Activated T-helper 1 cell treated with anti-CD3 and anti-CD28 coated beads, Interleukin-12 subunit alpha, Interleukin-12 subunit beta, Interleukin-2, Interleukin-4 antibody, amounts not matched to agents 30 ng/mL and 10 ng/mL and 1 ng/mL, durations not matched to agents 14 hours and 24 hours and 36 hours (primary cell): Measurements from ENCODE around the gene DBH. TPM values are rescaled to one million over a fixed set of nuclear protein-coding genes. Genes with fewer than 3 reads are reported as not detected.

Experiments used
- DNase-seq: peaks from one replicate; pipeline ENCODE4 v3.0.0; 2021; ENCODE audit warnings: low spot score
- H3K27ac Mint-ChIP-seq: one replicate; pipeline ENCODE4 v1.8.0; 2021; ENCODE audit warnings: mild to moderate bottlenecking, mixed read lengths
- H3K27me3 Mint-ChIP-seq: one replicate; pipeline ENCODE4 v1.8.0; 2022; ENCODE audit warnings: mild to moderate bottlenecking, moderate library complexity, mixed read lengths; ENCODE audit not compliant: insufficient read depth
- H3K36me3 Mint-ChIP-seq: one replicate; pipeline ENCODE4 v1.8.0; 2021; ENCODE audit warnings: low read depth, mixed read lengths
- H3K4me1 Mint-ChIP-seq: one replicate; pipeline ENCODE4 v1.8.0; 2021; ENCODE audit warnings: low read depth, mixed read lengths
- H3K4me3 Mint-ChIP-seq: one replicate; pipeline ENCODE4 v1.8.0; 2021; ENCODE audit warnings: mild to moderate bottlenecking, moderate library complexity, mixed read lengths
- H3K9me3 Mint-ChIP-seq: one replicate; pipeline ENCODE4 v1.8.0; 2021; ENCODE audit warnings: mixed read lengths
- intact Hi-C: fragments of 100-400 bp; cut with micrococcal nuclease; formaldehyde crosslinking; loops from one replicate; pipeline ENCODE4 v1.15.1; 2024
- total RNA-seq: library from RNA; stranded (reverse); gene quantifications from 2 replicates; pipeline ENCODE4 v1.2.3, GENCODE V29; 2022

DBH gene
- total RNA-seq, 1 donor from 2014 or later: not detected

DNA sequence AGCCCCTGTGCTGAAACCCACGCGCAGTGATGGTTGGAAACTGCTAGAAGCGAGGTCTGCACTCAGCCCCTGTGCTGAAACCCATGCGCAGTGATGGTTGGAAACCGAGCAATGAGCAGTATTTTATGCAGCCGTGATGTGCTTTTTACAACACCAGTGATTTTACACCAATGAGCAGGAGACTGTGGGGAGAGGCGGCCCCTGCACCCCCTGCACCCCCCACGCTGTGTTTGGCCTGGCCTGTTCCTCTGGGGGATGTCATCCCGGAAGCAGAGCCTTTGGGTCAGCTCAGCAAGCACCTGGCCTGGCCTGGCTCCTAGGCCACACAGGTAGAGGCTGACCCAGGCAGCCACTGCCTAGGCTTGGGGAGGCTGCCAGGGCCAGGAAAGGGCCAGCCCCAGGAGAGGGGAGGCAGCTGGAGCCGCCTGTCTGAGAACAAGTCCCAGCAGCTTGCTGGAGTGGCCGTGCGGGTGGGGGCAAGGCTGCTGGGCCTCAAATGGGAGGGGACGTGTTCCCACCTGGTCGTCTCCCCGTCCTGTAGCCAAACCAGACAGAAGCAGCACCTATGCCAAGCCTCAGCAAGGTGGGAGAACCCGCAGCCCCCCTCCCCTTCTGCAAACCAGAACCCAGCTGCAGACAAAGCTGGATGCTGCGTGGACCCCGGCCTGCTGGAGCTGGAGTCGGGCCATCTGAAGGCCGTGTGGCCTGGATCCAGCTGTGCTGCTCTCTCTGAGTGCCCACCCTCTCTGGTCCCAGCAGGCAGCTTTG lies 46.8 kb downstream of the DBH start:
- H3K27ac Mint-ChIP-seq: peak overlapping the region; percentile 95
- intact Hi-C loops: loop anchor here (2.0 kb wide), 1 partner anchor 20 kb away; no protein-coding TSS in a partner anchor
- DNase-seq: no peak

GRCh38 chr9:133683586-133684120 lies 47.5 kb downstream of the DBH start:
- H3K9me3 Mint-ChIP-seq: no peaks in the 10 kb centered on the region
- H3K27ac Mint-ChIP-seq: peak overlapping the region; percentile 95
- peak overlapping the region; percentile 71 for H3K4me3 Mint-ChIP-seq
- no peaks in the 10 kb centered on the region for H3K27me3 Mint-ChIP-seq
- H3K36me3 Mint-ChIP-seq: no peaks in the 10 kb centered on the region
- intact Hi-C loops: loop anchor here (2.0 kb wide), 1 partner anchor 19 kb away; no protein-coding TSS in a partner anchor
- peak; percentile 57 for DNase-seq
- H3K4me1 Mint-ChIP-seq: peaks cover 16% of the 10 kb centered on the region

More for the DNA sequence above, 46.8 kb downstream of the DBH start:
- no peaks in the 10 kb centered on the region for H3K27me3 Mint-ChIP-seq
- H3K4me3 Mint-ChIP-seq: peak overlapping the region; percentile 71
- no peaks in the 10 kb centered on the region for H3K9me3 Mint-ChIP-seq
- peaks cover 22% of the 10 kb centered on the region for H3K4me1 Mint-ChIP-seq
- H3K36me3 Mint-ChIP-seq: no peaks in the 10 kb centered on the region

DNA sequence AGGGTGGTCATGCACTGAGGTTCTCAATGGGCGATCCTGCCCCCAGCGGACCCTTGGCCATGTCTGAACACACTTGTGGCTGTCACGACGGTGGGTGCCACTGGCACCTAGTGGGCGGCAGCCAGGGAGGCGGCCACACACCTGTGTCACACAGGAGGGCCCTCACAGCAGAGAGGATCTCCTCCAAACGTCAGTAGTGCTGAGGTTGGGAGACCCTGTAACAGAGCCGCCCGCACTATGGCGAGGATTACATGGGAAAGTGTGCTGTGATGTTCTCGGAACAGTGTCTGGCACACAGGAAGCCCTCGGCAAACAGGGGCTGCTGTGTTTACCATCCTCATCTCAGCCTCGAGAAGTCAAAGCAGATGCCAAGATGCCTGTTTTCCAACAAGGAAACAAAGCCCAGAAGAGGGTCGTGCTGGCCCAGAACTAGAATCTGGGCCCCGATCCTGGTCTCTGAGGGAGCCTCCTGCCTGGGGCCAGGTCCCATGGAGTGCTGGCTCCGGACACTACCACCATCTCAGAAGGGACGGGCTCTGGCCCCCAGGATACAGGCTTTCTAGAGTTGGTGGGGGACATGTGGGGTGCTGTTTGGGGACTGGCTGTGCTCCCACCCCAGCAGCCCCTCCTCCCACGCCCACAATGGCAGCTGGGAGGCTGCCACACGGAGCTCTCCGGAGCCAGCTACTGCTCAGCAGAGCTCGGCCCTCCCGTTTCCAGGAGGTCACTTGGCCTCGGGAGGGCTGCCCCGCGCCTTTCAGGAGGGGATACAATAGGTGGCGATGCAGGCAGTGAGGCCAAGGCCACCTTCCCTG lies 48.2 kb downstream of the DBH start:
- no peaks in the 10 kb centered on the region for H3K36me3 Mint-ChIP-seq
- no peak for DNase-seq

DNA sequence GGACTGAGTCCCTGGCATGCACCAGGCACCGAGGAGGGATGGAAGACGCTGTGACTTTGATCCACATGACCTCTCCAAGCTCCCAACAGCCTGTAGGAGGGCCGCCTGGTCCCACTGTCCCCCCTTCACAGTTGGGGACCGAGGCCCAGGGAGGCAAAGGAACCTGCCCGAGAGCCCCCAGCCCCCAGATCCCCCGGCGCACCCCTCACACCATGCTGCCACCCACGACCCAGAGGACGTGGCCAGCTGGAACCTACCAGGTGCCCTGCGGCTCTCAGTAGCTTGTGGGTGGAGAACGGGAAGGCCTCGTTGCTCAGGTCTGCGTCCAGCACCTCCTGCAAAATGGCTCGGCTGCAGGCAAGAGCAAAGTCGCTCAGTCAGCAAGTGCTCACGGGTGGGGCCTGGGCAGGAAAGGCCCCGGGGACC lies 48.8 kb downstream of the DBH start:
- no peaks in the 10 kb centered on the region for H3K27me3 Mint-ChIP-seq
- intact Hi-C loops: no loop called here
- no peak overlapping the region for H3K4me3 Mint-ChIP-seq
- no peaks in the 10 kb centered on the region for H3K9me3 Mint-ChIP-seq
- H3K36me3 Mint-ChIP-seq: no peaks in the 10 kb centered on the region
- H3K27ac Mint-ChIP-seq: no peak overlapping the region
- peaks cover 10% of the 10 kb centered on the region for H3K4me1 Mint-ChIP-seq
- no peak for DNase-seq

More for the DNA sequence above, 48.2 kb downstream of the DBH start:
- H3K4me1 Mint-ChIP-seq: peaks cover 10% of the 10 kb centered on the region
- no peaks in the 10 kb centered on the region for H3K9me3 Mint-ChIP-seq
- H3K27me3 Mint-ChIP-seq: no peaks in the 10 kb centered on the region
- intact Hi-C loops: no loop called here
- peak overlapping the region; percentile 95 for H3K27ac Mint-ChIP-seq
- no peak overlapping the region for H3K4me3 Mint-ChIP-seq

DNA sequence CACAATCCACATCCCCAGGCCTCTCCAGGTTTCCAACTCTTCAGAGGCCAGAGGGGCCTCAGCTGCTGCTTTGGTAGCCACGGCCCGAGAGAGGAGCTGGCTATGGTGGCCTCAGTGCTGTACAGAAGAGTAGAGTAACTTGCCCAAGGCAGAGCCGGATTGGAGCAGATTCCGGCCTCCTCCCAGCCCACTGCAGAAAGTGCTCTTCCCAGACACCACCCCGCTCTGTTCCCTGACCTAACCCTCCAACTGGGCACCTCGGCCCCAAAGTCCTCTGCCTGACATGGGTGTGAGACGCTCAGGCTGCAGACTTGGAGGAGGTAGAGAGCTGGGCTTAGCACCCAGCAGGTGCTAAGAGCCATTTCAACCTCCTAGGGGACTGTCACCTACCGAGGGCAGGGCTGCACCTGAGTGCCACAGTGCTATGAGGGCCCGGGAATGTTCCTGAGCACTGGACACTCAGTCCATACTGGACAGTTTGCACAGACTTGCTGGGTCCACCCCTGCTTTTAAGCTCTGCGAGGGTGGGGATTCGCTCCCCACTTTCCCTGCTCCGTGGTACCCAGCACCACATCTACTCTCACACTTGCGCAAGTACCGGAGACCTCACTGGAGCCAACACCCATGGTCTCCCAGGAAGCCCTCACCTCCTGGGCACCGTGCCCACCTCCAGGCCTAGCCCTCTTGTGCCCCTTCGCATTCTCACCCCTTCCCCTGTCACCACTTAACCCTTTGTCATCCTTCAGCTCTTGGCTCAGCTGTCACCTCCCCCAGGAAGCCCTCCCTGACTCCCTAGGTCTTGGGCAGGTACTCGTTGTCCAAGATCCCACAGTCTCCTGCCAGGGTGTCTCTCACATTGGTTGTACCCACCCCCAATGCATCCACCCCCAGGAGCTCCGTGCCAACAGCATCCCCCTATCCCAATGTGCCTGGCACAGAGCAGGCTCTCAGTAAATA lies 49.8 kb downstream of the DBH start:
- H3K4me3 Mint-ChIP-seq: no peak overlapping the region
- H3K36me3 Mint-ChIP-seq: no peaks in the 10 kb centered on the region
- no peaks in the 10 kb centered on the region for H3K9me3 Mint-ChIP-seq
- H3K4me1 Mint-ChIP-seq: peaks cover 10% of the 10 kb centered on the region
- intact Hi-C loops: no loop called here
- H3K27me3 Mint-ChIP-seq: no peaks in the 10 kb centered on the region
- peak overlapping the region; percentile 10 for H3K27ac Mint-ChIP-seq
- no peak for DNase-seq

GRCh38 chr9:133686642-133687575 lies 50.7 kb downstream of the DBH start:
- peak overlapping the region; percentile 10 for H3K27ac Mint-ChIP-seq
- H3K9me3 Mint-ChIP-seq: no peaks in the 10 kb centered on the region
- intact Hi-C loops: no loop called here
- no peak for DNase-seq
- H3K27me3 Mint-ChIP-seq: no peaks in the 10 kb centered on the region
- no peak overlapping the region for H3K4me3 Mint-ChIP-seq
- peaks cover 10% of the 10 kb centered on the region for H3K4me1 Mint-ChIP-seq
- no peaks in the 10 kb centered on the region for H3K36me3 Mint-ChIP-seq

- intact Hi-C loops: no loop called here
- Mint-ChIP-seq H3K36me3 (no peaks in the 10 kb centered on the region), H3K9me3 (no peaks in the 10 kb centered on the region), H3K27ac (no peak overlapping the region), H3K4me1 (peaks cover 10% of the 10 kb centered on the region), H3K4me3 (no peak overlapping the region), H3K27me3 (no peaks in the 10 kb centered on the region)
- no peak for DNase-seq
Measured at GRCh38 chr9:133687856-133688761, 51.9 kb downstream of the DBH start.

GRCh38 chr9:133689151-133689763 lies 53.1 kb downstream of the DBH start:
- H3K4me3 Mint-ChIP-seq: no peak overlapping the region
- no peak overlapping the region for H3K27ac Mint-ChIP-seq
- no peaks in the 10 kb centered on the region for H3K27me3 Mint-ChIP-seq
- H3K4me1 Mint-ChIP-seq: peaks cover under 1% of the 10 kb centered on the region
- no peaks in the 10 kb centered on the region for H3K36me3 Mint-ChIP-seq
- intact Hi-C loops: no loop called here
- no peak for DNase-seq
- H3K9me3 Mint-ChIP-seq: no peaks in the 10 kb centered on the region

GRCh38 chr9:133690081-133690561 lies 54.0 kb downstream of the DBH start:
- DNase-seq: no peak
- H3K9me3 Mint-ChIP-seq: no peaks in the 10 kb centered on the region
- H3K36me3 Mint-ChIP-seq: no peaks in the 10 kb centered on the region
- intact Hi-C loops: no loop called here
- no peaks in the 10 kb centered on the region for H3K27me3 Mint-ChIP-seq
- H3K4me3 Mint-ChIP-seq: no peak overlapping the region
- no peaks in the 10 kb centered on the region for H3K4me1 Mint-ChIP-seq
- no peak overlapping the region for H3K27ac Mint-ChIP-seq

DNA sequence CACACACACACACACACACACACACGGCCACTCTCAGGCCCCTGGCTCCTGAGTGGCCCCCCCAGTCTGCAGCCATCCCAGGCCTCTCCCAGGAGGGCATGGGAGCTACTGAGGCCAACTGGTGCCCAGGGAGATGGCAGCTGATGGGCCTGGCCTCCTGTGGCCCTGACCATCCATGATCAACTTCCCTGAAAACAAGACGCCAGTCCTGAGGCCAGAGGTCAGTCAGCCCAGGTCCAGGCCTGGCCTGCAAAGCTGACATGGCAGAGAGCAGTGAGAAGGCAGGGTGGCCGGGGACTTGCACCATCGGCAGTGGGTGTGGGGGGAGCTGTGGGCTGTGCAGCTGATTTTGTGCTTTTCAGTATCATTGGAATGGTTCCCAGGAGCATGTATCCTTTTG lies 55.0 kb downstream of the DBH start:
- no peak overlapping the region for H3K4me3 Mint-ChIP-seq
- no peaks in the 10 kb centered on the region for H3K9me3 Mint-ChIP-seq
- DNase-seq: no peak

More for the DNA sequence above, 55.0 kb downstream of the DBH start:
- Mint-ChIP-seq H3K4me1 (no peaks in the 10 kb centered on the region), H3K27ac (no peak overlapping the region), H3K36me3 (no peaks in the 10 kb centered on the region), H3K27me3 (no peaks in the 10 kb centered on the region)
- intact Hi-C loops: no loop called here
